NCI-H1092 (cell line): ENCODE results near the gene GAS2L3.

Source experiments
- DNase-seq: peaks from one replicate; lab custom pipeline; 2025; lab: John Stamatoyannopoulos, UW

GAS2L3 gene

DNA sequence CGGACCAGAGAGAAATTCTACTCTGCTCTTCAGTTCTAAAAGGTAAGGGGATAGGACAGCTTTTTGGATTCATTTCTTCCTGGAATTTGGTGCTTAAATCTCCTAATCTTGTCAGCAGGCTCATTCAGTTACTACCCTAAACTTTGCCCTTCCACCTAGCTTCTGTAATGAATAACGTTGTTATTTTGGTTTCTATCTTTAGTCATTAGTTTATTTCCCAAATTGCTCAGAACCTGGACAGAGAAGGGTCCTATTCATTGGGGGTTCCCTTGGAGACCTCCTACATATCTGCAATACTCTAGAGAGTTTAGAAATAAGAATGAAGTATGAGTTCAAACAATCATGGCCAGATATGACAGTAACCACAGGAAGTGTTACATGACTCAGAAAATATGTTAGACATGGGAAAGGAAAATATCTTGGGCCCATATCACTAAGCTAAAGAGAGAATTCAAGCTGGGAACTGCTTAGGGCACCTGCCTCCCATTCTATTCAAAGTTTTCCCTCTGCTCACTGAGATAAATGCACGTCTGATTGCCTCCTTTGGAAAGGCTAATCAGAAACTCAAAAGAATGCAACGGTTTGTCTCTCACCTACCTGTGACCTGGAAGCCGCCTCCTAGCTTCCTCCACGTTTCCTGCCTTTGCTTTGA lies 87.9 kb downstream of the GAS2L3 start:
- DNase-seq: no peak

DNA sequence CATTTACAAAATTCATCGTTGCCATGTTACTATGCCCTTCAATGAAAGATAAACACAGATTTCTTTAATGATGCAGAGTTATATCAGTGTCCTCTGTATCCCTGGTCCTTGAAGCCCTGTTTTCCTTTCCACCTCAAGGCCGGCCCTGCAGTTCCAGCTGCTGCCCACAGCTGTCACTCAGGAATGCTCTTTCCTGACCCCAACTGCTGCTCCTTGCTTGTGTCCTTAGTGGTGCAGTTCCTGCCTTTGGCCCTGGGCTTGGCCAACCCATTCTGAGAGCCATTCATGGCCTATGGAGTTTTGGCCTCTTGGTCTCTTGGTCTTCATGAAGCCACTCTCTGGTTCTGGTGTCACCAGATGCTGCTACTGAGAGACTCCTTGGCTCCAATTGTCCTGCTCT lies 93.1 kb downstream of the GAS2L3 start:
- DNase-seq: no peak

DNA sequence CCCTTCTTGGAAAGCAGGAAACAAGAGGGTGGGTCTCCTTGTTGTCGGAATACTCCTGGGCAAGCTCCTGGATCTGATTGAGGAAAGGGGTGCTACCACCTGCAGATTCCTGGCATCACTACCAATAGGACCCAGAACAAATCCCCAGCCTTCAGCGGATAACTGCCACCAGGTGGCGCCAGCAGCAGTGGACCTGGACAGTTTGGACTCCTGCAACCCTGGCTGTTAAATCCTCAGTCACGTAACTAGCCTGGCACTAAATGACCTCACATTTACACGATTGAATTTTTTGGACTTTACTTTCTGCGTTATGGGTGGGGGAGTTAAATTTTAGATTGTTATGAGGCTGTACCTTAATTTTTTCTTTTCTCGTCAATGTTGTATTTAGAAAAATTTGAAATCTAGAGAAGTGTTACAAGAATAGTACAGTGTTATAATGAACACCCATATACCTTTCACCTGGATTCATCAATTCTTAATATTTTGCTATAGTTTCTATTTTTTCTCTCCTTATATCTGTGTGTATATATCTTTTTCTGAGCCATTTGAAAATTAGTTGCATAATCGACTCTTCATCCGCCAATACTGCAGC lies 95.6 kb downstream of the GAS2L3 start:
- DNase-seq: peak; percentile 45

GRCh38 chr12:100669922-100670321 lies 96.4 kb downstream of the GAS2L3 start:
- DNase-seq: no peak

- DNase-seq: no peak
Measured at GRCh38 chr12:100671396-100672074, 98.1 kb downstream of the GAS2L3 start.

DNA sequence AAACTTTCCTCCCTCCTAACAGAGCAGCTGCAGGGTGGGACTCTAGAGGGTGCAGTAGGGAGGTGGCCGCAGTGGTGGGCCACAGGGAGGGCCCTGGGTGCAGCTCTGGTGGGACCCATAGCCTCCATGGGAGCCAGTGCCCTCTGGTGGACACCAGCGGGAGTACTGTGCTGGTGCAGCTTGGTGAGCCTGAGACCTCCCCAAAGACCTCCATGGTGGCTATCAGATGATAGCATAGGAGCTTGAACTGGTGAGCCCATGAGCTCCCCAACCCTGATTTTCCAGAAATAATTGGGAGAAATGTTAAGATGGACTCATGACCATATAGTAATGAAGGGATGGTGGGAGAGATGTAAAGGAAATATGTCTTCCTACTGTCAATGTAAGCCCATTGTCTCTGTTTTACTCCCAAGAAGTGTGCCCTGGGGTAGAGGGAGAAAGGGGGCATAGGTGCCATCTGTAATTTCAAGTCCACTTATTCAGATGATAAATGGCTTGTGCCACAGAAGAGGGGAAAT lies 98.7 kb downstream of the GAS2L3 start:
- DNase-seq: no peak

DNA sequence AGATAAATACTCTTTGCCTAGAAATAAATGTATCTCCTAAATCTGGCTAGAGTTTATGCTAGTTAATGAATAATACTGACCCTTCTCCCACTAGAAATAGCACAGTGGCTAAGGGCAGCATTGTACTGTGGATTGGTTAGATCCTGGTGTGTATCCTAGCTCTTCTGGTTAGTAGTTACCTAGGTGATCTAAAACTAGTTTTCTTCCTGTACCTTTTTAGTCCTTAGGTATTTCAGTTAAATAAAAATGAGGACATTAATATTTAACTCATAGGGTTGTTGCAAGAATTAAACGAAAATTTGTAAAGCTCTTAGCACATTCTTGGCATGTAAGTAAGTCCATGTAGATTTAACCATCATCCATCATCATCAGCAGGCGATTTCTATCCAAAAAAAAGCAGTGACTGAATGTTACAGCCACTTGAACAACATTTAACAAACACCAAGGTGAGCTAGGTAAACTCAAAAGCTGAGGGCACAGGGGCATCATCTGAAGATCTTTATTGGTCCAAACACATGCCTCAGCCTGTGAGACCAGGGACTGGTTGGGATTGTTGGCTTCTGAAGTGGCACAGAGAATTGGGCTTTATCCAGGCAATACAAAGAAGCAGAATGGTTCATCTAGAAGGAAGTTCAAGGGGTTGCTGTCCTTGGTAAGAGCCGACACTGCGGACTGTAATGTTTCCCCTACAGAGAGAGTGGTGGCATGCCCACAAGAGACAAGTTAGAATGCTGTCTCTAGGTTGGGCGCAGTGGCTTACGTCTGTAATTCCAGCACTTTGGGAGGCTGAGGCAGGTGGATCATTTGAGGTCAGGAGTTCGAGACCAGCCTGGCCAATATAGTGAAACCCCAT lies 100.8 kb downstream of the GAS2L3 start:
- no peak for DNase-seq
